Transverse colon (tissue), 4 donors: Measurements from ENCODE around the gene EEFSEC. TPM values are rescaled to one million over a fixed set of nuclear protein-coding genes. Genes with fewer than 3 reads are reported as not detected.

Experiments
- DNase-seq: peaks from one replicate; pipeline ENCODE4 v3.0.0-alpha.2; 2019
- H3K27ac ChIP-seq, 4 donors: fragments of 200-600 bp; sonication (generic); 2 replicates each; pipeline ENCODE4 v1.5.1; 2016 to 2018; ENCODE audit warnings: inconsistent platforms in 4 of 4
- H3K27me3 ChIP-seq: fragments of 200-600 bp; sonication (generic); 2 replicates; pipeline ENCODE4 v1.5.1; 2017; ENCODE audit warnings: inconsistent platforms
- H3K36me3 ChIP-seq, 4 donors: fragments of 200-600 bp; sonication (generic); 2 replicates each; pipeline ENCODE4 v1.5.1; 2017 to 2019; ENCODE audit warnings: inconsistent platforms in 4 of 4
- H3K4me1 ChIP-seq, 4 donors: fragments of 200-600 bp; sonication (generic); 2 replicates each; pipeline ENCODE4 v1.5.1; 2017 to 2020; ENCODE audit warnings: inconsistent platforms in 4 of 4
- H3K4me3 ChIP-seq, 4 donors: fragments of 200-600 bp; sonication (generic); 1 replicate in 1 of 4; 2 replicates in 3 of 4; pipeline versions ENCODE4 v1.5.1 to v1.6.1; 2017 to 2019; ENCODE audit warnings: inconsistent platforms in 4 of 4
- H3K9me3 ChIP-seq, 2 donors: fragments of 200-600 bp; sonication (generic); 2 replicates each; pipeline ENCODE4 v1.5.1; 2017 to 2019; ENCODE audit warnings: inconsistent platforms in 2 of 2
- CTCF ChIP-seq, 5 experiments: fragments of 200-600 bp in 3 of 5; fragments of 450-650 bp in 2 of 5; sonication (generic) in 3 of 5; IDR thresholded peaks; 1 replicate in 2 of 5; 2 replicates in 3 of 5; pipeline ENCODE4 v1.5.1; 2016 to 2017; ENCODE audit warnings: antibody characterized with exemption in 5 of 5, inconsistent platforms in 3 of 5, mild to moderate bottlenecking in 2 of 5, moderate library complexity in 1 of 5
- EP300 ChIP-seq: sonication (generic); formaldehyde crosslinking; IDR thresholded peaks from one replicate; pipeline ENCODE4 v1.6.1; 2017; ENCODE audit warnings: antibody characterized with exemption, low read depth
- POLR2A ChIP-seq: fragments of 450-650 bp; IDR thresholded peaks from one replicate; pipeline ENCODE4 v1.6.1; 2016; ENCODE audit warnings: antibody characterized with exemption, mild to moderate bottlenecking, moderate library complexity
- POLR2AphosphoS5 ChIP-seq, 3 donors: sonication (generic); formaldehyde crosslinking; IDR thresholded peaks; one replicate each; pipeline ENCODE4 v1.6.1; 2016; ENCODE audit warnings: antibody characterized with exemption in 3 of 3
- WGBS, 2 donors: methylation state at CpG; one replicate each; pipeline ENCODE4 v1.1.5; 2018; ENCODE audit warnings: low coverage in 1 of 2; 5-methylcytosine and 5-hydroxymethylcytosine counted together
- in situ Hi-C, 4 donors: fragments of 200-750 bp; cut with MboI; loops; one replicate each; pipeline versions ENCODE4 v1.15.0 to v1.15.1; 2017; ENCODE audit warnings: low sequenced_read_pairs in 3 of 4, low pct_ligation_motif_present in 1 of 4, low pct_unique_long_range_greater_than_20kb in 1 of 4
- intact Hi-C: fragments of 100-400 bp; cut with DNase I; formaldehyde crosslinking; loops from one replicate; pipeline ENCODE4 v1.15.1; 2023; ENCODE audit warnings: low total_unique reads
- total RNA-seq, 4 donors: library from RNA; depleted of rRNA; stranded (reverse); fragments of >200 nt; gene quantifications; one replicate each; pipeline ENCODE4 v1.1.0, GENCODE V29; 2016

The EEFSEC gene
- total RNA-seq, 4 donors from 2014 or later: 10.3 to 16.8 (median 14.2) TPM

GRCh38 chr3:128427175-128427857, 274.0 kb downstream of the EEFSEC start:
- TF ChIP-seq POLR2AphosphoS5 (IDR thresholded peaks at IDR 0.05) (no peak), POLR2A (no peak), EP300 (no peak), CTCF (IDR thresholded peaks at IDR 0.05) (no peak)
- Histone ChIP-seq H3K4me3 (no peak overlapping the region), H3K27ac (no peak overlapping the region), H3K4me1 (peaks cover 3 to 12% (median 7%) of the 10 kb centered on the region in 4 donors), H3K36me3 (no peaks in the 10 kb centered on the region), H3K27me3 (peaks cover 47% of the 10 kb centered on the region), H3K9me3 (no peaks in the 10 kb centered on the region)
- 89 to 100% methylated on average over 3 to 15 of the region's 15 CpGs for WGBS, 2 donors
- intact Hi-C loops (loop anchor here (2.0 kb wide), 1 partner anchor 181 kb away; no protein-coding TSS in a partner anchor), in situ Hi-C loops (loop anchor here in 3 of 4 donors (10.0 kb wide), 2 partner anchors 167 to 177 kb away; no protein-coding TSS in a partner anchor)
- DNase-seq: no peak

GRCh38 chr3:128427872-128428822, 274.9 kb downstream of the EEFSEC start:
- Histone ChIP-seq H3K9me3 (no peaks in the 10 kb centered on the region), H3K4me3 (no peak overlapping the region), H3K27me3 (peaks cover 55% of the 10 kb centered on the region), H3K4me1 (peaks cover 8 to 20% (median 14%) of the 10 kb centered on the region in 4 donors), H3K36me3 (no peaks in the 10 kb centered on the region), H3K27ac (no peak overlapping the region)
- DNase-seq: no peak
- TF ChIP-seq CTCF (IDR thresholded peaks at IDR 0.05) (no peak), POLR2AphosphoS5 (IDR thresholded peaks at IDR 0.05) (no peak), EP300 (no peak), POLR2A (no peak)
- WGBS, 2 donors: 83 to 92% methylated on average over 5 to 19 of the region's 19 CpGs
- in situ Hi-C loops: loop anchor here in 3 of 4 donors (10.0 kb wide), 2 partner anchors 167 to 177 kb away; no protein-coding TSS in a partner anchor
- intact Hi-C loops: loop anchor here (2.0 kb wide), 1 partner anchor 181 kb away; no protein-coding TSS in a partner anchor

GRCh38 chr3:128429275-128429674, 276.0 kb downstream of the EEFSEC start:
- Histone ChIP-seq H3K9me3 (no peaks in the 10 kb centered on the region), H3K4me1 (peaks cover 8 to 20% (median 14%) of the 10 kb centered on the region in 4 donors), H3K4me3 (no peak overlapping the region), H3K27ac (no peak overlapping the region), H3K36me3 (no peaks in the 10 kb centered on the region), H3K27me3 (peaks cover 67% of the 10 kb centered on the region)
- DNase-seq: no peak
- in situ Hi-C loops: loop anchor here in 3 of 4 donors (10.0 kb wide), 2 partner anchors 166 to 176 kb away; no protein-coding TSS in a partner anchor
- intact Hi-C loops: no loop called here
- 87% methylated on average over 10 of the region's 15 CpGs; no CpG with 5 or more reads in 1 of the 2 donors for WGBS, 2 donors
- TF ChIP-seq POLR2A (no peak), CTCF (IDR thresholded peaks at IDR 0.05) (no peak), POLR2AphosphoS5 (IDR thresholded peaks at IDR 0.05) (no peak), EP300 (no peak)
